Measurements from ENCODE around the gene YIPF4. TPM values are rescaled to one million over a fixed set of nuclear protein-coding genes. Genes with fewer than 3 reads are reported as not detected.
"Not testable (repeated sequence)": the region's sequence is repeated elsewhere in the genome, so short reads cannot be mapped to it uniquely, and the experiment has no call there.

YIPF4 gene
- total RNA-seq, 4 donors from 2014 or later, result 5.9 to 75.9 (median 26.4) TPM

DNA sequence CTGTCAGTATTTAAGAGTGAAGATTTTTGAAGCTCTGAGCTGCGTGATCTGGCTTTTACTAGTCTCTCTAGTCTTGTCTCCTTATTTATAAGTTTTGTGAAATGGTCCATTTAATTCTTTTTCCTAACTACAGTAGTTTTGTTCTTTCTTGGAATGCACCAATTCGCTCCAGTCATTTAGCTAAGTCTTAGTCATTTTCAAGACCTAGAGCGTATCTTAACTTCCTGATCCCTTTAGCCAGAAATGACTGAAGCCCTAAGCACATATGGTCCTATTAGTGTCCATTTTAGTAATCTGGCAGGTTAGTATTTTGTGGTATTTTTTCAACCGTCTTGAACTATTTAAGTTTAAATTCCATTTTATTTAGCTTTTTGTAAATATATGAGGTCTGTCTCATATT lies 82.7 kb downstream of the YIPF4 start:
- no peak for TF ChIP-seq POLR2A (IDR thresholded peaks at IDR 0.05)
- TF ChIP-seq, protein P1, sequence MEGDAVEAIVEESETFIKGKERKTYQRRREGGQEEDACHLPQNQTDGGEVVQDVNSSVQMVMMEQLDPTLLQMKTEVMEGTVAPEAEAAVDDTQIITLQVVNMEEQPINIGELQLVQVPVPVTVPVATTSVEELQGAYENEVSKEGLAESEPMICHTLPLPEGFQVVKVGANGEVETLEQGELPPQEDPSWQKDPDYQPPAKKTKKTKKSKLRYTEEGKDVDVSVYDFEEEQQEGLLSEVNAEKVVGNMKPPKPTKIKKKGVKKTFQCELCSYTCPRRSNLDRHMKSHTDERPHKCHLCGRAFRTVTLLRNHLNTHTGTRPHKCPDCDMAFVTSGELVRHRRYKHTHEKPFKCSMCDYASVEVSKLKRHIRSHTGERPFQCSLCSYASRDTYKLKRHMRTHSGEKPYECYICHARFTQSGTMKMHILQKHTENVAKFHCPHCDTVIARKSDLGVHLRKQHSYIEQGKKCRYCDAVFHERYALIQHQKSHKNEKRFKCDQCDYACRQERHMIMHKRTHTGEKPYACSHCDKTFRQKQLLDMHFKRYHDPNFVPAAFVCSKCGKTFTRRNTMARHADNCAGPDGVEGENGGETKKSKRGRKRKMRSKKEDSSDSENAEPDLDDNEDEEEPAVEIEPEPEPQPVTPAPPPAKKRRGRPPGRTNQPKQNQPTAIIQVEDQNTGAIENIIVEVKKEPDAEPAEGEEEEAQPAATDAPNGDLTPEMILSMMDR (IDR thresholded peaks at IDR 0.05), result no peak
- Histone ChIP-seq H3K27me3 (no peaks in the 10 kb centered on the region), H3K27ac (no peak overlapping the region), H3K4me1 (peaks cover 4 to 8% of the 10 kb centered on the region in 2 donors), H3K9me3 (no peaks in the 10 kb centered on the region), H3K36me3 (no peaks in the 10 kb centered on the region), H3K4me3 (no peak overlapping the region)
- intact Hi-C loops (cut with DNase I; ENCODE audit: low total_unique reads), result no loop called here
- no peak for DNase-seq

DNA sequence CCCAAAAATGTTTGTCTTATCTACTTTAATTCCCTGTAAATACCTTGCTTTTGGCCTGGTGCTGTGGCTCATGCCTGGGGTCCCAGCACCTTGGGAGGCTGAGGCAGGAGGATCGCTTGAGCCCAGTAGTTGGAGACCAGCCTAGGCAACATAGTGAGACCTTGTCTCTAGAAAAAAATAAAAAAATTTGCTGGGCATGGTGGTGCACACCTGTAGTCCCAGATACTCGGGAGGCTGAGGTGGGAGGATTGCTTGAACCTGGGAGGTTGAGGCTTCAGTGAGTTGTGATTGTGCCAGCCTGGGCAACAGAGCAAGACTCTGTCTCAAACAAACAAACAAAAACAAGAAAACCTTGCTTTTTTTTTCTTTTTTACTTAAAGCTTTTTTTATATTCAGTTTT lies 85.3 kb downstream of the YIPF4 start:
- not testable (repeated sequence) for H3K4me1 ChIP-seq, H3K36me3 ChIP-seq, H3K4me3 ChIP-seq

DNA sequence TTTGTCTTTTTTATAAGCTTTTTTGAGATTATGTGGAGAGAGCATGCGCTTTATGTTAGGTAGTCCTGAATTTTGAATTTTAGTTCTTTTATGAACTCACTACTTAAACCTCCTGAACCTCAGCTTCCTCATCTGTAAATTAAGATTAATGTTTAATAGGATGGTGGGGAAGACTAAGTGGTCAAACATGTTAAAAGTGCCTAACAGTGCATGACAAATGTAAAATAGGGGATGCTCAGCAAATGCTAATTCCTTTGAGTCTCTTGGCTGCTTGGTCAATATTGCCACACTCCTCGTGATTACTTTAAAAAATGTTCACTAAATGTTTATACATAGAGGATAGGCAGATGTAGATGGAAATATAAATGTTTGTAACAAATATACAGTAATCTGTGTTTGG lies 85.9 kb downstream of the YIPF4 start:
- H3K4me1 ChIP-seq, result peaks cover 2 to 7% of the 10 kb centered on the region in 2 donors
- TF ChIP-seq POLR2A (IDR thresholded peaks at IDR 0.05), result no peak
- TF ChIP-seq, protein P1 (IDR thresholded peaks at IDR 0.05), result no peak
- DNase-seq, result no peak
- intact Hi-C loops (cut with DNase I; ENCODE audit: low total_unique reads), result no loop called here
- H3K9me3 ChIP-seq, result no peaks in the 10 kb centered on the region
- no peak overlapping the region for H3K27ac ChIP-seq
- H3K4me3 ChIP-seq, result no peak overlapping the region
- H3K36me3 ChIP-seq, result no peaks in the 10 kb centered on the region
- H3K27me3 ChIP-seq, result no peaks in the 10 kb centered on the region

More for the DNA sequence above, 85.3 kb downstream of the YIPF4 start:
- intact Hi-C loops (cut with DNase I; ENCODE audit: low total_unique reads); H3K27ac ChIP-seq; DNase-seq; H3K9me3 ChIP-seq; H3K27me3 ChIP-seq: not testable (repeated sequence)

DNA sequence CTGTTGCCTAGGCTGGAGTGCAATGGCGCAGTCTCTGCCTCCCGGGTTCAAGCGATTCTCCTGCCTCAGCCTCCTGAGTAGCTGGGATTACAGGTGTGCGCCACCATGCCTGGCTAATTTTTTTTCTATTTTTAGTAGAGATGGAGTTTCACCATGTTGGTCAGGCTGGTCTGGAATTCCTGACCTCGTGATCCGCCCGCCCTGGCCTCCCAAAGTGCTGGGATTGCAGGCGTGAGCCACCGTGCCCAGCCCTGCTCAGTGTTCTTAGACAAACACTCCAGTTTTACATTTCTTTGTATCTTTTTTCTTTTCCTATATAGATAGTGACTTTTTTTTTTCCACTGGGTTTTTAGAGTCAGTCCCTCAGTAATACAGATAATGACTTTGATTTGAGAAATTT lies 86.6 kb downstream of the YIPF4 start:
- H3K4me3 ChIP-seq; H3K36me3 ChIP-seq; H3K4me1 ChIP-seq; intact Hi-C loops (cut with DNase I; ENCODE audit: low total_unique reads); DNase-seq; H3K9me3 ChIP-seq; H3K27me3 ChIP-seq; H3K27ac ChIP-seq: not testable (repeated sequence)

DNA sequence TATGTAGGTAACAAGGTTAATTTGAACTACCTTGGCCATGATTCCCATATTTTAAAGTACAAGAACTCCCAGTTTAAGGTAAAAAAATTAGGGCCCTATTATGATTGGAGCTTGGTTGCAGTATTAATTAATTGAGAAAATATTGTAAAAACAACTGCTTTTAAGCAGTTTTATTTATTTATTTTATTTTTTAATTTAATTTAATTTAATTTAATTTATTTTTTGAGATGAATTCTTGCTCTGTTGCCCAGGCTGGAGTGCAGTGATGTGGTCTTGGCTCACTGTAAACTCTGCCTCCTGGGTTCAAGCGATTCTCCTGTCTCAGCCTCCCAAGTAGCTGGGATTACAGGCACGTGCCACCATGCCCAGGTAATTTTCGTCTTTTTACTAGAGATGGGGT lies 88.0 kb downstream of the YIPF4 start:
- H3K27ac ChIP-seq; H3K27me3 ChIP-seq; H3K4me3 ChIP-seq; H3K4me1 ChIP-seq; intact Hi-C loops (cut with DNase I; ENCODE audit: low total_unique reads); H3K36me3 ChIP-seq; H3K9me3 ChIP-seq; DNase-seq: not testable (repeated sequence)

Other genes with a start within 250 kb of the YIPF4 start
- gene DPY30, start 238.1 kb upstream of the YIPF4 start, total RNA-seq, result 100 to 1,000 TPM in 1 of 4 donors, 10 to 100 TPM in 3; 37.1 to 165 (median 43.4) TPM
- 10 to 100 TPM; 10.8 to 58.1 (median 21.4) TPM for gene SPAST, start 214.3 kb upstream of the YIPF4 start, total RNA-seq
- 100 to 1,000 TPM in 1 of 4 donors, 10 to 100 TPM in 2, 1 to 10 TPM in 1; 9.0 to 101 (median 34.4) TPM for gene SLC30A6, start 112.0 kb upstream of the YIPF4 start, total RNA-seq
- gene NLRC4, start 13.0 kb upstream of the YIPF4 start, total RNA-seq, result 1 to 10 TPM in 1 of 4 donors, under 1 TPM in 3; 0.26 to 1.5 (median 0.75) TPM
- gene BIRC6, start 79.1 kb downstream of the YIPF4 start, total RNA-seq, result 100 to 1,000 TPM in 3 of 4 donors, 10 to 100 TPM in 1; 97.4 to 259 (median 164) TPM

Data from uterus (tissue), 4 donors.